Measurements from ENCODE around the gene MRPS31.

DNA sequence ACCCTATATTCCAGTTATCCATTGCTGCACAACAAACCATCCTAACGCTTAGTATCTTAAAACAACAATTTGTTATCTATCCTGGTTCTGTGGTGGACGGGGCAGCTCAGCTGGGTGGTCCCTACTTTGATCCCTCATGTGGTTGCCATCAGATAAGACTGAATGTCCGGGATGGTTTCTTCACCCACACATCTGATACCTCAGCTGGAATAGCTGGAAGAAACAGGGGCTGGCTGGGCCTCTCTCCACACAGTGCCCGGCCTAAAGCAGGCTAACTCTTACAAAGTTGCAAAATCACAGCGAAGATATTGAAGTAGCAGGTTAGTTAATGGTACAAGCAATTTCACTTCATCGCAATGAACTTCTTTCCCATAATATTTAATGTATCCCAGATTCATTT lies 3.7 kb upstream of the MRPS31 start:
- TF ChIP-seq, protein P1, sequence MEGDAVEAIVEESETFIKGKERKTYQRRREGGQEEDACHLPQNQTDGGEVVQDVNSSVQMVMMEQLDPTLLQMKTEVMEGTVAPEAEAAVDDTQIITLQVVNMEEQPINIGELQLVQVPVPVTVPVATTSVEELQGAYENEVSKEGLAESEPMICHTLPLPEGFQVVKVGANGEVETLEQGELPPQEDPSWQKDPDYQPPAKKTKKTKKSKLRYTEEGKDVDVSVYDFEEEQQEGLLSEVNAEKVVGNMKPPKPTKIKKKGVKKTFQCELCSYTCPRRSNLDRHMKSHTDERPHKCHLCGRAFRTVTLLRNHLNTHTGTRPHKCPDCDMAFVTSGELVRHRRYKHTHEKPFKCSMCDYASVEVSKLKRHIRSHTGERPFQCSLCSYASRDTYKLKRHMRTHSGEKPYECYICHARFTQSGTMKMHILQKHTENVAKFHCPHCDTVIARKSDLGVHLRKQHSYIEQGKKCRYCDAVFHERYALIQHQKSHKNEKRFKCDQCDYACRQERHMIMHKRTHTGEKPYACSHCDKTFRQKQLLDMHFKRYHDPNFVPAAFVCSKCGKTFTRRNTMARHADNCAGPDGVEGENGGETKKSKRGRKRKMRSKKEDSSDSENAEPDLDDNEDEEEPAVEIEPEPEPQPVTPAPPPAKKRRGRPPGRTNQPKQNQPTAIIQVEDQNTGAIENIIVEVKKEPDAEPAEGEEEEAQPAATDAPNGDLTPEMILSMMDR (IDR thresholded peaks at IDR 0.05), result no peak
- TF ChIP-seq POLR2A (IDR thresholded peaks at IDR 0.05), result no peak

All from heart left ventricle (tissue), 13 donors.